GM19043 (cell line): ENCODE data around the gene NRF1.

Experiments
- ATAC-seq: cut with Tn5 transposase; IDR thresholded peaks from one replicate; pipeline ENCODE4 v1.9.1; 2021; ENCODE audit warnings: low read depth; ENCODE audit not compliant: unreplicated experiment

Gene NRF1

GRCh38 chr7:129767120-129768015 lies 155.8 kb downstream of the NRF1 start:
- no peak for ATAC-seq

GRCh38 chr7:129768614-129769399 lies 157.3 kb downstream of the NRF1 start:
- ATAC-seq = no peak

GRCh38 chr7:129769400-129769774 lies 157.9 kb downstream of the NRF1 start:
- no peak for ATAC-seq

- no peak for ATAC-seq
Observed at GRCh38 chr7:129769866-129770808, 158.6 kb downstream of the NRF1 start.

- ATAC-seq = no peak
Observed at GRCh38 chr7:129771201-129771927, 159.8 kb downstream of the NRF1 start.

GRCh38 chr7:129771928-129772479 lies 160.5 kb downstream of the NRF1 start:
- no peak for ATAC-seq

- no peak for ATAC-seq
Observed at GRCh38 chr7:129772646-129773280, 161.2 kb downstream of the NRF1 start.

- no peak for ATAC-seq
Observed at GRCh38 chr7:129773328-129773731, 161.8 kb downstream of the NRF1 start.

- no peak for ATAC-seq
Observed at GRCh38 chr7:129773871-129774270, 162.4 kb downstream of the NRF1 start.

GRCh38 chr7:129774359-129774758 lies 162.8 kb downstream of the NRF1 start:
- ATAC-seq = no peak

GRCh38 chr7:129774871-129775694 lies 163.6 kb downstream of the NRF1 start:
- no peak for ATAC-seq

- ATAC-seq = no peak
Observed at GRCh38 chr7:129775695-129776361, 164.3 kb downstream of the NRF1 start.

- ATAC-seq = no peak
Observed at GRCh38 chr7:129776362-129776722, 164.8 kb downstream of the NRF1 start.

GRCh38 chr7:129777195-129777844 lies 165.8 kb downstream of the NRF1 start:
- no peak for ATAC-seq

- no peak for ATAC-seq
Observed at GRCh38 chr7:129777993-129778769, 166.7 kb downstream of the NRF1 start.

- ATAC-seq = no peak
Observed at GRCh38 chr7:129778770-129779601, 167.5 kb downstream of the NRF1 start.
